Brain pericyte (primary cell): Measurements from ENCODE around the gene SCNN1B.

Experiments
- DNase-seq: peaks from one replicate; pipeline ENCODE4 v3.0.0-alpha.2; 2012; ENCODE audit warnings: low read depth, low spot score

SCNN1B gene

GRCh38 chr16:23321206-23321875 is 19.2 kb downstream of the SCNN1B start:
- DNase-seq = no peak

- no peak for DNase-seq
These were observed 21.3 kb downstream of the SCNN1B start for GRCh38 chr16:23323224-23324030.

DNA sequence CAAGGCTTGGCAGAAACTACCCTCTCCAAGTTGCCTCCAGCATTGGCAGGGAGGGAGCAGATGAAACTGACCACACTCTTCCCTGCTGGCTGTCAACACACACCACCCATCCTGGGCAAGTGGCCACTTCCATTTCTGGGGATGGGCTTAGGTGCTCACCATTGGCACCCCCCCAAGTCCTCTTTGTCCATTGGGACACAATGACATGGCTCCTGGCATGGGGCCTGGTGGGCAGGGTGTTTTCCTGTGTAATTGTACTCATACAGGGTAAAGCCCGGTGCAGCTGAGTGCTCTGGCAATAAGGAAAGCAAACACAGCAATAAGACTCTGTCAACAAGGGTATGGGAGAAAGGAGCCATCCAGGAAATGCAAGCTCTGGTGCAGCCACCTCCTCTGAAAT is 22.6 kb downstream of the SCNN1B start:
- no peak for DNase-seq

- DNase-seq = no peak
These were observed 25.7 kb downstream of the SCNN1B start for GRCh38 chr16:23327836-23328235.

GRCh38 chr16:23330161-23330560 is 28.1 kb downstream of the SCNN1B start:
- no peak for DNase-seq

DNA sequence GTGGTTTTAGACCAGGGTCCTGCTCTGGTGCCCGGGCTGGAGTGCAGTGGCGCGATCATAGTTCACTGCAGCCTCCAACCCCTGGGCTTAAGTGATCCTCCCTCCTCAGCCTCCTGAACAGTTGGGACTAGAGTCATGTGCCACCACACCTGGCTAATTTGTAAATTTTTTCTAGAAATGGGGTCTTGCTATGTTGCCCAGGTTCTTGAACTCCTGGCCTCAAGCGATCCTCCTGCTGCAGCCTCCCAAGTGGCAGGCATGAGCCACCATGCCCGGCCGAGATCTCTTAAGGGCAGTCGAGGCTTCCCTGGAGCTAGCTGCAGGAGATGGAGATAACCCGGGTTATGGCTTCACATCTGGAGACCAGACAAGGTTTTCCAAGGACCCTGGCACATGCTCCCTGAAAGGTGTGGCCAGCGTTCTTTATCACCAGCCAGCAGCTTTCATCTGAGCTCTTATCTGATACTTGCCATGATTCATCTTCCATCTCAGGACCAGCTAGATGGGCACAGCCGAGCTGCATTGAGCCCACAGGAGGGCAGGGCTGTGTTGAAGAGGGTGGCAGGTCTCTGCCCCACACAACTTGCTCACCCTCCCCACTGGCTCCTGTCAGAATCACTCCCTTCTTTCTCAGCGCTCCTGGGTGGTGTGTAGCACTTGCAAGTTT is 28.6 kb downstream of the SCNN1B start:
- DNase-seq = no peak

DNA sequence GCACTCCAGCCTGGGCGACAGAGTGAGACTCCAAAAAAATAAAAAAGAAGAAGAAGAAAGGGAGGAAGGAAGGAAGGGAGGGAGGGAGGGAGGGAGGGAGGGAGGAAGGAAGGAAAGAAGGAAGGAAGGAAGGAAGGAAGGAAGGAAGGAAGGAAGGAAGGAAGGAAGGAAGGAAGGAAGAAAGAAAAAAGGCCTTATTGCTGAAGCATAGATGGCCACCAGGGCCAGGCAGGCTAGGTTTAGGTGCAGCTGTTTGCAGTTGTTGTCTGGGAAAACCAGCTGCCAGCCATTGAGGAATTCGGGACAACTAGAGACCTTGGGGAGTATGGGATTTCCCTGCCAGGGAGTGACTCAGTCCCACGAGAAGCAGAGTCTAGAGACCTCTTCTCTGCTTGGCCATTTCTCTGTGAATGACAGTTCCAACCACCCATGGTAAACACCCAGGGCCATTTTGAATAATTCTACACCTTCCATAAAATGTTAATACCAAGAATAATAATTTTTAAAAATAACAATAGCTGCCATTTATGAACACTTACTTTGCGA is 31.0 kb downstream of the SCNN1B start:
- DNase-seq = no peak

GRCh38 chr16:23333831-23334456 is 31.8 kb downstream of the SCNN1B start:
- no peak for DNase-seq

- no peak for DNase-seq
These were observed 32.4 kb downstream of the SCNN1B start for GRCh38 chr16:23334457-23334853.

DNA sequence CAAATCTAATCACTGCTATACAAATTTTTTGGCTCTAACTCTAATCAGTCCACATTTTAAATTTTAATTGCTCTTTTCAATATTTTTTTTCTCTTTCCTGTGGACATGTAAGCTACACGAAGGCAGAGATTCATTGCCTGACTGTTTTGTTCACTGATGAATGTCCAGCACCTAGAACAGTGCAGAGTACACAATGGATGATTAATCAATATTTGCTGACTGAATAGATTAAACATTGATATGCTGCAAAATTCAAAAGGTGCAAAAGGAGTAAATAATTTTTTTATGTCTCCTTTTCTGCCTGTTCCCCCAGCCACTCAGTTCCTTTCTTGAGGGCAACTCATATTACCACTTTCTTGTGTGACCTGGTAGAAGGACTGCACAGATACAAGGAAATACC is 32.8 kb downstream of the SCNN1B start:
- no peak for DNase-seq

DNA sequence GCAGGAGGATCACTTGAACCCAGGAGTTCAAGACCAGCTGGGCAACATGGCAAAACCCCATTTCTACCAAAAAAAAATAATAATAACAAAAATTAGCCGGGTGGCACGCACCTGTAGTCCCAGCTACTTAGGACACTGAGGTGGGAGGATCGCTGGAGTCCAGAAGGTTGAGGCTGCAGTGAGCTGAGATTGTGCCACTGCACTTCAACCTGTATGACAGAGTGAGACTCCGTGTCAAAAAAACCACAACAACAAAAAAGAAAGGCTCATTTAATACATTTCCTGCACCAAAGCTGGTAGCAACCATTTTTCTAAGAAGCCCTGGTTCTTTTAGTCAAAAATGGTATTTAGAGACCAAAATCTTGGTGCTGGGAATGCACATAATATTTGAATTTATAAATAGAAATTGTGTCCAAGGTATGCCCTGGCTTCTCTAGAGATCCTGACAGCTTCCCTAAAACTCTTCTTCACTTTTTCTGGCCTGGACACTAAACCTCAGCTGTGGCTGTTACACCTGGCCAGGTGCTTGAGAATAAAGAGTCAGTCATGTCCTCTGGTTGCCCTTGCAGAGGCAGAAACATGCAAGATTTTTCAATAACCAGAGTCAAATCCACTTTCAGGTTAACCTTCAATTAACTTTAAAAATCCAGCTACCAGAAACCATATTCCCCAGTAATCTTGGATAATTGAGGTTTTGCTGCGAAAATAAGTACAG is 35.9 kb downstream of the SCNN1B start:
- DNase-seq = no peak

DNA sequence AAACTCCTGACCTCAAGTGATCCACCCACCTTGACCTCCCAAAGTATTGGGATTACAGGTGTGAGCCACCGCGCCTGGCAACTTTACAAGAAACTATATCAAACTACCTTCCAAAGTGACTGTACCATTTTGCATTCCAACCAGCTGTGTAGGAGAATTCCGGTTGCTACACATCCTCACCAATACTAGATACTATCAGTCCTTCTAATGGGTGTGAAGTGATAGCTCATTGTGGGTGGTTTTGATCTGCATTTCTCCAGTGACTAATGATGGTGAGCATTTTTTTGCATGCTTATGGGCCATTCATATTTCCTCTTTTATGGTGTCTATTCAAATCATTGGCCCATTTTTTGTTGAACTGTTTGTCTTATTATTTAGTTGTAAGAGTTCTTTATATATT is 37.7 kb downstream of the SCNN1B start:
- no peak for DNase-seq

DNA sequence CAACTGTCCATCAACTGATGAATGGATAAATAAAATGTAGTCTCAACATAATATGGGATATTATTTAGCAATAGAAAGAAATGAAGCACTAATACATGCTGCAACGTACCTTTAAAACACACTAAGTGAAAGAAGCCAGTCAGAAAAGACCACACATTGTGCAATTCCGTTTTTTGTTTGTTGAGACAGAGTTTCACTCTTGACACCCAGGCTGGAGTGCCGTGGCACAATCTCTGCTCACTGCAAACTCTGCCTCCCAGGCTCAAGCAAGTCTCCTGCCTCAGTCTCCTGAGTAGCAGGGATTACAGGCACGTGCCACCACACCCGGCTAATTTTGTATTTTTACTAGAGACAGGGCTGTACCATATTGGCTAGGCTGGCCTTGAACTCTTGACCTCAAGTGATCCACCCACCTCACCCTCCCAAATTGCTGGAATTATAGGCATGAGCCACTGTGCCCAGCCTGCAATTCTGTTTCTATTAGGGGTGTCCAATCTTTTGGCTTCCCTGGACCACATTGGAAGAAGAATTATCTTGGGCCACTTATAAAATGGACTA is 40.1 kb downstream of the SCNN1B start:
- DNase-seq = no peak

- no peak for DNase-seq
These were observed 41.8 kb downstream of the SCNN1B start for GRCh38 chr16:23343643-23344612.

GRCh38 chr16:23345237-23345636 is 43.1 kb downstream of the SCNN1B start:
- no peak for DNase-seq

DNA sequence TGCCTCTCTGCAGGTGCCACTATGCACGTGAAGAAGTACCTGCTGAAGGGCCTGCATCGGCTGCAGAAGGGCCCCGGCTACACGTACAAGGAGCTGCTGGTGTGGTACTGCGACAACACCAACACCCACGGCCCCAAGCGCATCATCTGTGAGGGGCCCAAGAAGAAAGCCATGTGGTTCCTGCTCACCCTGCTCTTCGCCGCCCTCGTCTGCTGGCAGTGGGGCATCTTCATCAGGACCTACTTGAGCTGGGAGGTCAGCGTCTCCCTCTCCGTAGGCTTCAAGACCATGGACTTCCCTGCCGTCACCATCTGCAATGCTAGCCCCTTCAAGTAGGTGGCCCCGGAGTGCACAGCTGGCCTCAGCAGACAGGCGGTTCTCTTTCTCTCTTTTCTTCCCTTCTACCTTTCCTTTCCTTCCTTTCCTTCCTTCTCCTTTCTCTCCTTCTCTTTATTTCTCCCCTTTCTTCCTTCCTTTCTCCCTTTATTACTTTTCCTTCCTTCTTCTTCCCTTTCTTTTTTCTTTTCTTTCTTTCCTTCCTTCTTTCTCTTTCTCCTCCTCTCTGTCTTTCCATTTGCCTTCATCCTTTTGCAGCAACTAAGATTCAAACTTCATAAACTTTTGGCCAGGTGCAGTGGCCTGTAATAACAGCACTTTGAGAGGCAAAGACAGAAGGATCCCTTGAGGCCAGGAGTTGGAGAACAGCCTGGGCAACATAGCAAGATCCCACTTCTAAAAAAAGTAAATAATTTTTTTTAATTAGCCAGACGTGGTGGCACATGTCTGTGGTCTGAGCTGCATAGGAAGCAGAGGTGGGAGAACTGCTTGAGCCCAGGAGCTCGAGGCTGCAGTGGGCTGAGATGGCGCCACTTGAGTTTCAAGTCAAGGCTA is 46.7 kb downstream of the SCNN1B start:
- DNase-seq = no peak

DNA sequence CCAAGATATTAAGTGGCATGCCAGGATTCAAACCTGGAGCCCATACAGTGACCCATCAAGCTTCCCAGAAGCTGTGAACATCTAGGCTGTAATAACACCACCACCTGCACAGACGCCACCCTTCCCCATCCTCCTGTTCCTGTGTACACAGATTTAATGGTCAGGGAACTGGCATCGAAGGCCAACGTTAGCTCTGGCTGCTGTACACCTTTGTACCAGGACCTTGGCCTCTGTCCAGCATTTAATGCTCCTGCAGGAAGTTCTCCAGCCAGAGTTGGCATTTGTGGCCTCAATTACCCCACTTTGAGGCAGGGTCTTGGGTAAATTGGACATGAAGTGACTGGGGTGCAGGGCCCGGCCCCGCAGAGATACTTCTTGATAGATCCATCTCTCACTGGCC is 49.3 kb downstream of the SCNN1B start:
- DNase-seq = no peak

DNA sequence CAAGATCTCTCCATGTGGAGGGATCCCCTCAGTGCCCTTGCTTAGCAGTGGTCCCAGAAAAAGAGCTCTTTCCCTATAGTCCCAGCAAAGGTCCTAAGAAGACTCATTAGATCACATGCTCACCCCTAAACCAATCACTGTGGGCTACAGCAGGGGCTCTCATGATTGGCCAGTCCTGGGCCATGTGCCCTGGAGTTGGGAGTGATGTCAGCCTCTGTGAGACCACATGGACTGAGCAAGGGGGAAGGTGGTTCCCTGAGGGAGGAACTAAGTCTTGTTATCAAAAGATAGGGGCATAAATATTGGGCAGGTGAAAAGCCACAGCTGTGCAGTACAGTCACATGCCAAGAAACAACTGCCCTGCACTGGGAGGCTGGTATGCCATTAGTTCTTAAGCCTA is 51.3 kb downstream of the SCNN1B start:
- DNase-seq = no peak

DNA sequence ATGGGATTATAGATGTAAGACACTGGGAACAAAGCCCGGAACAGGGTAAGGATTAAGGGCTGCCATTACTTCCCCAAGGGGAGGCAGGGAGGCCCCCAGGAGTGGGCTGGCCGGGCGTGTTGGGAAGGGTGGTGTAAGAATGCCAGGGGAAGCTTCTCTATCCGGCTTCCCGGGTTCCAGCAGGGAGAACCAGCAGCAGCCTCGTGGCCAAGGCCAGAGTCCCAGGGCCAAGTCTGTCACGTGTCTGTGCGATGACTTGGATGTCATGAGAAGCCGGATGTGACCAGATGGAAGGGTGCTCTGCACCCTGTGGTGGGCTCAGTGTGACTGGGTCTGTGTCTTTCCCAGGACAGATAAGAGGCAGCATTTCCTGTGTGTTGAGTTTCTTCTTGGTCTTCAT is 52.1 kb downstream of the SCNN1B start:
- DNase-seq = no peak
